HG03135 (cell line): ENCODE data around the gene NRIP2.

ENCODE experiments used
- ATAC-seq: cut with Tn5 transposase; IDR thresholded peaks from one replicate; pipeline ENCODE4 v1.9.1; 2021; ENCODE audit warnings: mild to moderate bottlenecking, moderate library complexity; ENCODE audit not compliant: unreplicated experiment

Gene NRIP2

DNA sequence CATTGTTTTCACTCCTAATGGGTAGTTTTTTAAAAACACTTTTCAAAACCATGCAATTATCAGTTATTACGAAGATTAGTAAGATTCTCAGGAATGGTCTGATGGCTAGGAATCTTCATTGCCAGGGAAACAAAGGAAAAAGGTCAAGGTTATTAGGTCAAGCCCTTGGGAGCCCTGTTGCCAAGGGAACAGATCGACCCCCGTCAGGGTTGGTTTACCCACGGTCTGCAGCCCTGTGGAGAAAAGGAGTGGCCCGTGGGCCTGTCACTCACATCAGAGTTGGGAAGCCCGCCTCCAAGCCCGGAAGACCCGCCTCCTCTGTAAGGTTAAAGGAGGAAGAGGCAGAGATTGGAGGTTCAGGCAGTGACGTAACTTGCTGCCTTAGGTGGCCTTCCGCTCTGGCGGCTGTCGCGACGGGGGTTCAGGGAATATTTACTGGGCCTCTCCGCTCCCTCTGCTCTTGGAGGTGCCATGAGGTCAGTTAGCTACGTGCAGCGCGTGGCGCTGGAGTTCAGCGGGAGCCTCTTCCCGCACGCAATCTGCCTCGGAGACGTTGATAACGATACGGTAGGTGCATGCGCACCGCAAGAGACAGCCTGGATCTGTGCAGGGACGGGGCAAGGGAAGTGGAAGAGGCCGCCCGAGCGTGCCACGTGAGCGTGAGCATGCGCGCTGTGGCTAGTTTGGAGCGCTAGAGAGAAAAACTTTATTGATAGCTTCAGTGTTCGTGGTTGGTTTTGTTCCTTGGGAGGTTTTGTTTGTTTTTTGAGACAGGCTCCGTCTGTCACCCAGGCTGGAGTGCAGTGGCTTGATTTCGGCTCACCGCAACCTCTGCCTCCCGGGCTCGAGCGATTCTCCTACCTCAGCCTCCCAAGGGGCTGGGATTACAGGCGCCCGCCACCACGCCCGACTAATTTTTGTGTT is 22.3 kb downstream of the NRIP2 start, which contains the start of gene ITFG2:
Gene ITFG2 (plus strand): TSS at position 379 of the 924 bp plus-strand sequence. CDS start 93 bp downstream, at position 472.
- ATAC-seq, result peak; percentile 90

DNA sequence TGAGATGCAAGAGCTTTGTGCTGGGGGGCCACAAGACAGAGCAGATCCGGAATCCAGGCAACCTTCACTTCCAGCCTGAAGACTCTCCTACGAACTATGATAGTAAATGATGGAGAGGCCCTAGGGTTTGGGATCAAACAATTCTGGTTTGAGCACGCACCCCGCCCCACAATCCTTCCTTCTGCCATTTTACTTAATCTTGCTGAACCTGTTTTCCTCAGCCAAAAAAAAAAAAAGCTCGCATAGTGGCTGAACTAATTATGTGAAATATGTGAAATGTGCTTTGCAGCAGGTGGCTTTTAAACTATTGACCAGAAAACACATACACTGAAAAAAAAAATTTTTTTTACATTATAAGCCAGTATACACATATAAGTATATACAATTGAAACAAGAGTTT is 23.0 kb downstream of the NRIP2 start:
- no peak for ATAC-seq

DNA sequence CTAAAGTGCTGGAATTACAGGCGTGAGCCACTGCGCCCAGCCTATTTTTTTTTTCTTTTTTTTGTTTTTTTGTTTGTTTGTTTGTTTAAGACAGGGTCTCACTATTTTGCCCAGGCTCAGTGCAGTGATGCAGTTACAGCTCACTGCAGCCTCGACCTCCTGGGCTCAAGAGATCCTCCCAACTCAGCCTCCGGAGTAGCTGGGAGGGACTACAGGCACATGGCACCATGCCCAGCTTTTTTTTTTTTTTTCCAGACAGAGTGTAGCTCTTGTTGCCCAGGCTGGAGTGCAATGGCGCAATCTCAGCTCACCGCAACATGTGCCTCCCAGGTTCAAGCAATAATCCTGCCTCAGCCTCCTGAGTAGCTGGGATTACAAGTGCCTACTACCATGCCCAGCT is 28.1 kb downstream of the NRIP2 start:
- no peak for ATAC-seq

DNA sequence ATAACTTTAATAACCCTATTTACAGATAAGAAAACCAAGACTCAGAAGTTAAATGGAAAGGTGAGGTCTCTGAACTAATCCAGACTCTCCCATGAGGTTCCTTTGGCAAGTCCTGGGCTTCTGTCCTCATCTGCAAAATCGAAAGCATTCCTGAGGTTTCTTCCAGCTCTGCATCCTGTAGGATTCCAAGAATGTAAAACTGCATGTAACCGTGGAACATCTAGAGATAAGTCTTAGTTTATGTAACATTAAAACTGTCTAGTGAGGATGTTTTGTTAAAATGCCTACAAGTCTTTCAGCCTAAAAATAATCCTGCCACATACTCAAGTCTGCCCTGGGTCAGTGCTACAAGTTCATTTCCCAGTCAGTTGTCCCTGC is 29.7 kb downstream of the NRIP2 start:
- no peak for ATAC-seq

DNA sequence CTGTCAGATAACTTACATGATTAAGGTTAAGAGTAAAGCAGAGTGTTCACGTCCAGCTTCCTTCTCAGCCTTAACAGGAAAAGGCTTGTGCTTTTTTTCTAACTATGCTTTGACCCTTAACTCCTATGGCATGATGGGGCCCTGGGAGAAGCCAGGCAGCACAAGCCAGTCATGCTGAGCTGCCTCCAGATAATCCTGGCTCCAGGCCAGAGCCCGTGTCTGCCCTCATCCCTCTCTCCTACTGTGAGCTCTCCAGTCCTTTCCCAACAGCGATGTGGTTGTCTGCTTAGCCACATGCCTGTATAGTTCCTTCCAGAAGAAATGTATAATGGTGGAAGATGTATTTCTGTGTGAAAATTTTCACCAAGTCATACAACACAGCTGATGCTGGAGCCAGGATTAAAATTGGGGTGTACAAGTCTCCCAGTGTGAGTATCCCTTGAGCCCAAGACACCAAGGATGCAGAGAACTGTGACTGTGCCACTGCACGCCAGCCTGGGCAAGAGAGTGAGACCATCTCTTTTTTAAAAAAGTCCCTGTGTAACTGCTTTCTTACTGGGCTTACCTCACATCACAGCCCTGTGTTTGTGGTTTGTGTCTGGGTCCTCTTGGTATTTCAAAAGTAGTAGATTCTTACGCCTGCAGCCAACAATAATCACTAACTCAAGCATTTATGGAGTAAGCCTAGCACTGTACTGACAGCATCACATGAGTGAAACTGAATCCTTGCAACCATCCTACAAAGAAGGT is 30.3 kb downstream of the NRIP2 start:
- no peak for ATAC-seq

DNA sequence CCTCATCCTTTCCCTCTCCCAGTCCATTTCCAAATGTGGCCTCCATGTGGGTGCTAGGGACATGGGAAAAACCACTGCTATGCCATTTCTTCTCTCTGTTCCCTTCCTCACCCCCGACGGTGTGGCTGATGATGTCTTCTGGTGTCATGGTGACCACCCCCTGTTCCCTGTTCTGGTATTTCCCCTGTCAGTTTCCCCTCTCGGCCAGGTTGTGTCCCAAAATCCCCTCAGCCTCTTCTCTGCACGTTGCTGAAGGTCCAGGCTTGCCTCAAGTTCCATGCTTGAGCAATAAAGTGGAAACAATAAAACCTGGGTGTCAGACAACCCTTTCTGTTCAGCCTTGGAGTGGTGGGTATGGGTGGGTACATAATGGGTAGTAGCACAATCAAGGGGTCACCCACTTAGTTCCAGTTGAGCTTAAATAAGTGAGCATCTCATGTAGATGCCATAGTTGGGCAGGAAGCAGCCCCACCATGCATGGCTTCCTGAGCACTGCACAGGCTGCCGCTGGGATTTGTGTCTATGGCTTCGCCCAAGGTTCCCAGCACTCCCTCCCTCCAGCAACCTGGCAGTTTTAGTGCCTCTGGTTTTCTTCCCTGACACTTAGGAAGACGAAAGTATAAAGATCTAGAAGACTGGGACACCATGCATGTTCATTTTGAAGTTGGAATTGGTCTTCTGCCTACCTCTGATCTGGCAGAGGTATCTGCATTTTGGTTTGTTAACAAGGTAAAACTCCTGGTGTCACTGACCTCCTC is 31.0 kb downstream of the NRIP2 start:
- no peak for ATAC-seq

DNA sequence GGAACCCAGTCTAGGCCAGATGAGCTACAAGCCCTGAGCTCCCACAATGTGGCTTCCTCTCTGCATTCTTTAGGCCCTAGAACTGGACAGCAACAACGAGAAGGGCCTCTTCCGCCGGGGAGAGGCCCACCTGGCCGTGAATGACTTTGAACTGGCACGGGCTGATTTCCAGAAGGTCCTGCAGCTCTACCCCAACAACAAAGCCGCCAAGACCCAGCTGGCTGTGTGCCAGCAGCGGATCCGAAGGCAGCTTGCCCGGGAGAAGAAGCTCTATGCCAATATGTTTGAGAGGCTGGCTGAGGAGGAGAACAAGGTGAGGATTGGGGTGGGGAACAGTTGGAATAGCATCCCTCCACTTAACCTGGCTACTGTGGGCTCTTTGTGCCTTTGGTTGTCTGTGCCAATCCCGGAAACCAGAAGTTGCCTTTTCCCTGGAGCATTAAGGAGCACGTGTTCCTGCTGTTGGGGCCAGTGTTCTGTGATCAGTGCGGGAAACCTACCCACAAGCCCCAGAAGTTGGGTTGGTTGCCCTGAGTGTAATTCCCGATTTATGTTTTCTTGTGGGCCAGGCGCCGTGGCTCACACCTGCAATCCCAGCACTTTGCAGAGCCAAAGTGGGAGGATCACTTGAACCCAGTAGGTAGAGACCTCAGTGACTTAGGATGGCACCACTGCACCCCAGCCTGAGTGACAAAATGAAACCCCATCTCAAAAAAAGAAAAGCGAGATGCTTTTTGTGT is 33.6 kb downstream of the NRIP2 start:
- no peak for ATAC-seq

DNA sequence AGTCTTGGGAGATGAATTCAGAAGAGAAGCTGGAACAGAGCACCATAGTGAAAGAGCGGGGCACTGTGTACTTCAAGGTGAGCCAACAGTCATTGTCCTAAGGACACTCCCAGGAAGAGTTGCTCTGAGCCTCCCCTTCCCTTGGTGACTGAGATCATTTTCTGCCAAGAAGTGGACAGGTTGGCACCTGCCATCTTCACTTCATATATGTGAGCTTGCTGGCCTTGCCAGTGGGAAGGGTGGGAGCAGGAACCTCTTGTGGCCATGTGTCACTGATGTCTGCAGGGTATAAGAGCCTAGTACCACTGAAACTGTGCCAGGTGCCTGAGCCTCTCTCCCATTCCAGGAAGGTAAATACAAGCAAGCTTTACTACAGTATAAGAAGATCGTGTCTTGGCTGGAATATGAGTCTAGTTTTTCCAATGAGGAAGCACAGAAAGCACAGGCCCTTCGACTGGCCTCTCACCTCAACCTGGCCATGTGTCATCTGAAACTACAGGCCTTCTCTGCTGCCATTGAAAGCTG is 34.7 kb downstream of the NRIP2 start:
- no peak for ATAC-seq

DNA sequence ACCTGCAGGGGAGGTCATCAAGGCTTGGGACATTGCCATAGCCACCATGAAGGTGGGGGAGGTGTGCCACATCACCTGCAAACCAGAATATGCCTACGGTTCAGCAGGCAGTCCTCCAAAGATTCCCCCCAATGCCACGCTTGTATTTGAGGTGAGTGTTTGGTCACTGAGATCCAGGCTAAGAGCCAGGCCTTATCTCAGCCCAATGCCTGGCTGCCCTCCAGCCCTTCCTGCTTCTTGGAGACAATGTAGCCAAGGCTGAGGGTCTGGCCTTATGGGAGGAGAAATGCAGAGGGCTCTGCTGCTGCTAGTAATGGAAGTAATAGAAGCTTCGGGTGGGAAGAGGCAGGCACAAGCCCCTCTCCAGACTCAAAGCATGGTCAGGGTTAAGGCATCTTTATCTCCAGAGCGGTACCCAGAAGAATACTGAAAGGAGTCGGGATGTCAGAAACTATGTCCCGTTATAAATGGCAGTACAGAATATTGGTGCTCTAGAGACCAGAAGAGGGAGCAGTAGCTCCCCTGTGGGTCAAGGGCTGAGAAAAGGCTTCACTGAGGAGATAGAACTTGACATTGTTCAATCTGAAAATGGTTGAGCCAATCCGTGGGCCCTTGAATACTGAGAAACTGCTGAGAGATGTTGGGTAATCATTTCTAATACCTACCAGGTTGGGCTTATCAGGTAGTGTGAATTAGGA is 37.0 kb downstream of the NRIP2 start:
- ATAC-seq, result no peak

DNA sequence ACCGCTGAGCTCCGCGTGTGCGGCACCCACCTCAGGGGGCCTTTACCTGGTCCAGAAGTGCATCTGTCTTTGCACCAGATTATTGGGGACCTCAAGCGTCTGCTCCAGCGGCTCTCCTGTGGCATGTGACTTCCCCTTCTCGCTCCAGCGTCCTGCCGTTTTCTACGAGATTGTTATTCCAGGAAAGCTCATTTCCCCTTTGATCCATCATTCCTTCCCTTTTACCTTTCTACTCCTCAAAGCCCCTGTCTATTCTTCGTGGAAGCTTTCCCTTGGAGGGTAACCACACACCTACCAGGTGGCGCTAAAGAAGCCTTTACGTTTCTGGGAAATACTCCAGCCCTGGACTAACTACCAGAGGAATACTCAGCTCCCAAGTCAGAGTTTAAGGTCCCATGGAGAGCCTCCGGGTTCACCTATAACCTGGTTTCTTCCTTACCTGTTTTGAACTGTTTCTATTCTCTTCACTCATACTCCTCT is 38.6 kb downstream of the NRIP2 start:
- ATAC-seq, result no peak

DNA sequence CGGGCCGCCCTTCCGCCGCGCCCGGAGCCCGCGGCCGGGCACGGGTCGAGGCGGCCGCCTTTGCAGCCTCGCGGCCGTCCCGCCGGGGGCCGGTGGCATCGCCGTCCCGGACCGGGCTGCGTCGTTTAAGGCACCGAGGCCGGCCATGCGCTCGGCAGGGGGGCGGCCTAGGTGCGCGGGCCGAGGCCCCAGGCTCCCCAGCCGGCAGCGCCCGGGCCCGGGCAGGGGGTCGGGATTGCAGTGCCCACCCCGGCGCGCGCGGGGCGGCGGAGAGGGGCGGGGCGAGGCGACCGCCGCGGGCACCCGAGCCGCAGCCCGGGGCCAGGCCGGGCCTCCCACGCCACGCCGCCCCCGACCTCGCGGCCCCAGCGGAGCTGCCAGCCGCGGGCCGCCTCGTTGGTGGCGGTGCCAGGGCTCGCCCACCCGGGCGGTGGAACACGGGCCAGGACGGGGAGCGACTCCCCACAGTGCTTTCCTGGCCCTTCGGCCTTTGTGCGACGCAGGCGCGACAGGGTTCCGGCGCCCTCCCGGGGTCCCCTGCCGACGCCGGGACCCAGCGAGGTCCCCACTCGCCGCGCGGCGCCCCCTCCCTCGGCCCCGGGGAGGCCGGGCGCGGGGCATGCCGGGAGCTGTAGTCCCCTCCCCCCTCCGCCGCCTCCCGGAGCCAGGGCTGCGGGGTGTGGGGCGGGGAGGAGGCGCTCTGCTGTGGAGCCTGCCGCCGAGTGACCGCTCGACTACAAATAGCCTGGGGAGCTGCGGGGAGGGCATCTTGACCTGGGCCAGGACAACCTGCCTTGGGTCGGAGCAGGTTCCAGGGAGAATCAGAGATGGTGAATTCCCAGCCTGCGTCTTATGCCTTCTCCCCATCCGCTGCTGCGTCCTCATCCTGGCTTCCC is 39.3 kb downstream of the NRIP2 start:
- ATAC-seq, result peak; percentile 71

DNA sequence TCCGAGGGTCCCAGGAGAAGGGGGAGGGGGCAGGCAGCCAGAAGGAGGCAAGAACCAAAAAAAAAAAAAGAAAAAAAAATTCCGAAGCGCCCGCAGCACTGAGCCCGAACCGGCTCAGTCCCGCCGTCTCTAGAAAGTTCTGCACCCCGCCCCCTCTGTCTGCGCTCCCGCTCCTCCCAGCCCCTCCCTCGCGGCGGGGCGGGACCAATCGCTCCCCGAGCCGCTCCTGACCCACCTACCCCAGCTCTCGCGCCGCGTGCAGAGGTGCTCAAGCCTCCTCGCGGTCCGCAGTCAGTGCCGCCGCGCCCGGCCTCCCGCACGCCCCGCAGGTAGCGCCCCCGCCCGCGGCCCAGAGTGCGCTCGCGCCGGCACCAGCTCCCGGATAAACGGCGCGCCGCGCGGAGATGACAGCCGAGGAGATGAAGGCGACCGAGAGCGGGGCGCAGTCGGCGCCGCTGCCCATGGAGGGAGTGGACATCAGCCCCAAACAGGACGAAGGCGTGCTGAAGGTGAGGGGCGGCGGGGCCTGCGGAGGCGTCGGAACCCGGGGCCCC is 40.0 kb downstream of the NRIP2 start, which contains the start of gene FKBP4:
Gene FKBP4 (plus strand): TSS at position 235 of the 554 bp plus-strand sequence. CDS start 170 bp downstream, at position 405.
- peak; percentile 57 for ATAC-seq

DNA sequence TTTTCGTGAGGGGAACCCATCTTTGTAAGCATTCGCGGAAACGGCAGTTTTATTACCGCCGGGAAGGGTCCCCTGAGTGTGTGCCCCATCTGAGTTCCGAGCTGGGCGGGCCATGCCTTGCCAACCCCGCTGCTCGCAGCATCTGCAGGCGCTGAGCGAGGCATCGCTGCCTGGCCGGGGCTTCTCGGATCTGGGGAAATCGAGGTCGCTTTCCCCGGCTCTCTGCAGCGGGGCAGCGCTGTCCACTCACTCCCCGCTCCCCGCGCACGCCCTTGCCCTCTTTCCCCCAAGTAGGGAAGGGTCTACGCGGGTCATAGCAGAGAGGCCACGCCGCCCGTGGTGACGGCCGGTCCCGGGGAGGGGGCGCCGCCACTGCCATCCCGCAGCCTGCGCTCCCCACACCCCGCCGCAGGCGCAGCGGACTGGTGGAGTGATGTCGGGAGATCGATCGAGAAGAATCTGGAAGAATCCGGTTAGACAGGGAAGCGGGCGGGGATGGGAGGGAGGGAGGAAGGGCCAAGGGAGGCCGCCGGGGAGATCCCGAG is 40.6 kb downstream of the NRIP2 start:
- ATAC-seq, result peak; percentile 5

DNA sequence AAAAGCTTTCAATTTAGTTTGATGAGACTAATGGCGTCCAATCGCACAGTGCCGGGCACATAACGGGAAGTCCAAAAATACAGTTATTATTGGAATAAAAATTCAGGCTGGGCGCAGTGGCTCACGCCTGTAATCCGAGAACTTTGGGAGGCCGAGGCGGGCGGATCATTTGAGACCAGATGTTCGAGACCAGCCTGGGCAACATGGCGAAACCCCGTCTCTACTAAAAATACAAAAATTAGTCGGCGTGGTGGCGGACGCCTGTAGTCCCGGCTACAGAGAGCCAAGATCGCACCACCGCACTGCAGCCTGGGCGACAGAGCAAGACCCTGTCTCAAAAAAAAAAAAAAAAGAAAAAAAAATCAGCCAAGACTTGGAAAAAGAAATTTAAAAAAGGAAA is 41.3 kb downstream of the NRIP2 start:
- no peak for ATAC-seq

DNA sequence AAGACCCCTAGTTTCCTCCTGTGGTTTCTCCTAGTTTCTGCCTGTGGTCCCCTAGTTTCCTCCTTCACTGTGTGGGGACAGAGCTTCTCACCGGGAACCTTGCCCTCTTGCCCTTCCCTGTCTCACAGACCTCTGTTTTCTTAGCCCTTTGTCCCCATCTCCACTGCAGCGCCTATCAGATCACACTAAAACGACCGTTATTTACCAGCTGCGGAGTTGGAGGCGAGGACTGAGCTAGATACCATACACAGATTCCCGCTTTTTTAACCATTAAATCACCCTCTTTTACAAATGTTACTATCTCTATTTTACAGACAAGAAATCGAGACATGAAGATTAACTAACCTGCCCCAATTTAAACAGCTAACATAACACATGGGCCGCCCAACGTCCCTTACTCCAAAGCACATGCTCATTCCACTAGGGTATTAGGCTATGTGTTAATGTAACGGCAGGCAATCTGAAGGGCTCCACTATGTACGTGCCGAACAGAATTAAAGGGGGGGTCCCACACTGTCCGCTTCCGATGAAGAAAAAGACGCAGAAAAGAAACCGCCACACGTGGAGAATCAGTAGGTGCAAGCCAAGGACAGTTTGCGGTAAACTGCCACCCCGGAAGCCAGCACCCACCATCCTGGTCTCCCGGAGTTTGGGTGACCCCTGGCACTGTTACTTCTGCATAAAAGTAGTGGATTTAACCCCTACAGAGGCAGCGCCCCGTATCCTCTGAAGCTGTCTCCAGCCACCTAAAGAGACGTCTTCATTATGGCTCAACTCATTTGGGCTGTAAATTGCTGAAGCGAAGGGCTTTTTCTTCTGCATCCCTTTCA is 41.9 kb downstream of the NRIP2 start:
- no peak for ATAC-seq

DNA sequence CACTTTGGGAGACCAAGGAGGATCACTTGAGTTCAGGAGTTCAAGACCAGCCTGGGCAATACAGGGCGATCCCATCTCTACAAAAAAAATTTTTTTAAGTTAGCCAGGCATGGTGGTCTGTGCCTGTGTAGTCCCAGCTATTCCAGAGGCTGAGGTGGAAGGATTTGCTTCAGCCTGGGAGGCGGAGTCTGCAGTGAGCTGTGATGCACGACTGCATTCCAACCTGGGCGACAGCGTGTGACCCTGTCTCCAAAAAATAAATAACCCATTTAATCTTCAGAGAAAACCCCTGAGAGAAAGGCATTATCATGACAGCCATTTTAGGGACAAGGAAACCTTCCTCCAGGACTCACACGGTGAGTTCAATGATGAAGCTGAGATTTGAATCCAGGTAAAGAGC is 43.7 kb downstream of the NRIP2 start:
- ATAC-seq, result no peak

DNA sequence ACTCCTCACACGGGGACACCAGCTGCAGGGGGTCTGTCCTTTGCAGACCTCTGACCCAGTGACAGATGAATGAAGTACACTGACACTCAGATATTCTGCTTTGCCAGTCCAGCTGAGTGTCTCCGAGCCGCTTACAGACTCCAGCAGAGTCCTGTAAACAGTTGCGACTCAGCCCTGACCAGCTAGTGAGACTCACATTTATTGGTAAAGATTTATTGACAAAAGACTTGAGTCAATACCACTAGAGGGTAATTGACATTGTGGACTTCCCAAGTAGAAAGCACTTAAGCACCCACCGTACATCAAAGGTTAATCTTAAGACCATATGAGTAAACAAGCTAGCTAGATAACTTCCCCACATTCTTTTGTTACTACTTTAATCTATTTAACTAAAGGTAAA is 49.8 kb downstream of the NRIP2 start:
- no peak for ATAC-seq
